ENCODE data around the gene CGNL1. TPM values are rescaled to one million over a fixed set of nuclear protein-coding genes. Genes with fewer than 3 reads are reported as not detected.

The CGNL1 gene
- total RNA-seq, 1 donor from 2014 or later = 4.0 TPM

GRCh38 chr15:57544848-57545480, 168.7 kb downstream of the CGNL1 start:
- DNase-seq (ENCODE audit: low read depth) = no peak

DNA sequence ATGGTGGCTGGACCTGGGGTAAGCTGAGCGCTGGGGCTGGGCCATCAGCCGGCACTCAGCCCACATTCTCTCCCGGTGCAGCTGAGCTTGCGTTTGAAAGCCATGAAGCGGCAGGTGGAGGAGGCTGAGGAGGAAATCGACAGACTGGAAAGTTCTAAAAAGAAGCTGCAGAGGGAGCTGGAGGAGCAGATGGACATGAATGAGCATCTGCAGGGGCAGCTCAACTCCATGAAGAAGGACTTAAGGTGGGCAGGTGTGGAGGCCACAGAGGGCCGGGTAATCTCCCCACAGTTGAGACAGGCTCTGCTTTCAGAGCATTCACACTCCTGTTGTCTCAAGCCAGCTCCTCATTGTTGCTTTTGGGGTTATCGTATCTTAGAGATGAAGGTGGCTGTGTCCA, 169.7 kb downstream of the CGNL1 start:
- DNase-seq (ENCODE audit: low read depth) = no peak

GRCh38 chr15:57547243-57547755, 171.0 kb downstream of the CGNL1 start:
- DNase-seq (ENCODE audit: low read depth) = no peak

DNA sequence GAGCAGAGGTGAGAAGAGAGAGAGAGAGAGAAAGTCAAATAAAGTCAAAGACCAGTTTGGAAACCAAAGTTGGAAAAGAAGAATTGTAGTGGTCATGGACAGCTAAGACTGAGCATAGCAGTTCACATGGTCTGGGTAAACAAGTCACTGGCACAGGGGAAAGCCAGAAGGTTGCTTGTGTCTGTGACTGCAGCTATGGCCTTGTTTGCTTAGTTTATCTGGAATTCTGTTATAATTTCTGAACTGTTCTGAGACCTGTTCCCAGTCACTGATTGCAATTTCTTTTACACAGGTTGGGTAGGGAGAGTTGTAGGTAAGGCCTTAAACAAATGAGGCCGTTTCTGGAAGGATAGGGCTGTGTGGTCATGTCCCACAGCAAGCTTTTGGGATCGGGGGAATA, 172.0 kb downstream of the CGNL1 start:
- no peak for DNase-seq (ENCODE audit: low read depth)

DNA sequence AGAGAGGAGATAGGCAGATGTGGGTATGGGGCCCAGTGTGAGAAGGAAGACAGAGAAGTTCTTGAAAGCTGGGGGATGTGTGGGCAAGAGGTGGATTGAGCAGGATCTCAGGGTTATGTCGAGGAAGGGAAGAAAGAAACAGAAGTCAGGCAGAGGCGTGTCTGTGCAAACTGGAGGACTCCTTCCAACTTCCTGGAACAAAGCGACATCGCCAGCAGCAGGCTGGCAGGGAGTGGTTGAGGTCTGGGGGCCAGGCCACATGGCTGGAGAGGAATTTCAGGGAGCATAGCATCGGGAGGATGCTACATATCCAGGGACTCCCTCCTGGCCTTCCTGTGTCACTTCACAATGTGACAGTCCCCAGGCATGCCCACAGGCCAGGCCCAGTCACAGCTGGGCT, 172.5 kb downstream of the CGNL1 start:
- DNase-seq (ENCODE audit: low read depth) = no peak

- peak; percentile 44 for DNase-seq (ENCODE audit: low read depth)
Measured at GRCh38 chr15:57549935-57550334, 173.6 kb downstream of the CGNL1 start.

DNA sequence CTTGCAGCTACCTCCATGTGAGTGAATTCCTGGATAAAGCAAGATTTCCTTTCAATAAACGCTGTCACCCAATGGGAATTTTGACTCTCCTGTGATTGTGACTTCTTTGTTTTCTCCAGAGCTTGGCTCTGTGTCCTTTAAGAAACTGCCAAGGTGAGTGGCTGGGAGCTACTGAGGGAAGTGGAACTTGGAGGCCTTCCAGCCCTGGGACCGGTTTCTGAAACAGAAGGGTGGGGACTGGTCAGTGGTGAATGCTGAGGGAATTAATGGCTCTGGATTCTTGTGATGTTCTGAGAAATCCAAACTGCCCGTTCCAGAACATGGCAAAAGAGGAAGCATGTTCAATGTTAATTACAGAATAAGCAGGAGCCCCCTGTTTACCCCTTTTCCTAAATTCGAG, 174.3 kb downstream of the CGNL1 start:
- no peak for DNase-seq (ENCODE audit: low read depth)

DNA sequence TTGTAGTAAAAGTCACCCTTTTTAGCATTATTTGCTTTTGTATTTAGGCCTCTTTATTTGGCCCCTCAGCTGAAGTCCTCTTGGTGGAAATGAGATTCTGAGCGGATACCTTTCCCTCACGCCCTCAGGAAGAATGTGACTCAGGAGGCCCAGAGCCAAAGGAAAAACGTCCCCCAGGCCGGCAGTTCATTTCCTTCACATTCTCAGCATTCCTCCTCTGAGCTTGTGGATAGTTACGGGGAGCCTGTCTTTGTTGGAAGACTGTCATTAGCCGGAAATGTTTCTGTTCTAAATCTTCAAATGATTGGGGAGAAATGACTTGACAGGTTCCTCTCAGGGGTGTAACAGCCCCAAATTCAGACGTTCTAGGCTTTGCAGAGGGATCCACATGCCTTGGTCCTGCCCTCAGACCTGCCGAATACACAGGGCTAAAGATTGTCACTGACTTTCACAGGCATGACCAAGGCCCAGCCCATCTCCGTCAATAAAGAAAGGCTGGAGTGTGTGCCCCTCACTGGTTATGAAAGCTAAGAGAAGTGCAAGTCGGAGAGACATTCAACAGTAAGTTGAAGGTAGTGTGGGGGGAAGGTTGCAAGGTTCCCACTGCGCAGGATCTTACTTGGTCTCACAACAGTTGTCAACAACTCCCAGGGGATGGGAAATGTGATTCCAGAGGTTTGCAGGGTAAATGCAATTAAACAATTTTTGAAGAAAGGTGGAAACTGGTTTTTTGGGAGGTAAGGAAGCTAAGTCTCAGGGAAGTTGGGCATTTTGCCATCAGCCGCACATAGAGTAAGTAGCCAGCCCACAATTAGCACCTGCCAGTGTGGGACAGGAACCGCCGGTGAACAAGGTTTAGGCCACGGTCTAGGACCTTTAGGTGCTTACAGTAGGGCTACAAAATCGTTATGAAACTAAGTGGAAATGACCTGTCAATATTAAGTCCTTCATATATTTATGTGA, 175.7 kb downstream of the CGNL1 start:
- peak; percentile 68 for DNase-seq (ENCODE audit: low read depth)

DNA sequence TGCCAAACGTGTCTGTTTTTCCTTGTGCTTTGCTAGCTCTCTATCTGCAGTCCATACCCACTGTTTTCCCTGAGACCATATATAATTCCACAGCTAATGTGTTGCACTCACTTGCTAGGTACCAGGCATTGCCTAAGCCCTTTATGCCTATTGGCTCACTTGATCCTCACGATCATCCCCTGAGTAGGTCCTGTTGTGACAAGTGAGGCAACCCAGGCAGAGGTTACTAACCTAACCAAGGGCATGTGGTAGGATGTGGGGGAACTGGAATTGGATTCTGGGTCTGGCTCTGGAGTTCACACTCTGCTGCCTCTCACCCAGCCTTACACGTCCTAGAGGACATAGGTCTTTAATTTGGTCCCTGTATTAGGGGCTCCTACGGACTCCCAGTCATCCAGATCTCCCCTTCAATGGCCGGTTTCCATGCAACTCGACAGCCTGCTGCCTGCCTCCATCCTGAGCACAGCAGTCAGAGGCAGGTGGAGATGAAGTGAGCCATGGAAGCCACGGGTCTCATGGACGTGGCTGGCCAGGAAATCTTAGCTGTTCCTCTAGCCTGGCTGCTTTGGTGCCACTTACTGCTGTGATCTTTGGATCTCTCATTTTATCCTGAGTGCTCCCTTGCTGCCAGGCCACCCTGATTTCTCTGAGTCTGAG, 176.5 kb downstream of the CGNL1 start:
- DNase-seq (ENCODE audit: low read depth) = no peak

DNA sequence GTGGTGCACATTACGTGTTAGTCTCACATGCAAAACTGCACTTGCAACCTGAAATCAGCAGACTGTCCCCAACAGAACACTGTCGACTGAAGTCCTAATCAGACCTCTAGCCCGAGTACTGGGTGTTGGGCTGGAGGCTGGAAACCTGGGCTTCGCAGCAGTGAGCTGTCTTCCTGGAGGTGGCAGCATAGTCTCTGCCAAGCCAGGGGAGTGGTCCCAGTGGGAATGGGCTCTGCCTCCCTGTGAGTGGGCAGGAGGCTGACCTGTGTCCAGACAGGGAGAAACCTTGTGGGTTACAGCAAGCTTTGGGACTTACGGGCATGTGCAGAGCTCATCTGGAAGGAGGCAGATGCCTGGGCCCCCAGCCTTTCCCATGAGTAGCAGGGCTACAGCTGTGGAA, 177.2 kb downstream of the CGNL1 start:
- no peak for DNase-seq (ENCODE audit: low read depth)

DNA sequence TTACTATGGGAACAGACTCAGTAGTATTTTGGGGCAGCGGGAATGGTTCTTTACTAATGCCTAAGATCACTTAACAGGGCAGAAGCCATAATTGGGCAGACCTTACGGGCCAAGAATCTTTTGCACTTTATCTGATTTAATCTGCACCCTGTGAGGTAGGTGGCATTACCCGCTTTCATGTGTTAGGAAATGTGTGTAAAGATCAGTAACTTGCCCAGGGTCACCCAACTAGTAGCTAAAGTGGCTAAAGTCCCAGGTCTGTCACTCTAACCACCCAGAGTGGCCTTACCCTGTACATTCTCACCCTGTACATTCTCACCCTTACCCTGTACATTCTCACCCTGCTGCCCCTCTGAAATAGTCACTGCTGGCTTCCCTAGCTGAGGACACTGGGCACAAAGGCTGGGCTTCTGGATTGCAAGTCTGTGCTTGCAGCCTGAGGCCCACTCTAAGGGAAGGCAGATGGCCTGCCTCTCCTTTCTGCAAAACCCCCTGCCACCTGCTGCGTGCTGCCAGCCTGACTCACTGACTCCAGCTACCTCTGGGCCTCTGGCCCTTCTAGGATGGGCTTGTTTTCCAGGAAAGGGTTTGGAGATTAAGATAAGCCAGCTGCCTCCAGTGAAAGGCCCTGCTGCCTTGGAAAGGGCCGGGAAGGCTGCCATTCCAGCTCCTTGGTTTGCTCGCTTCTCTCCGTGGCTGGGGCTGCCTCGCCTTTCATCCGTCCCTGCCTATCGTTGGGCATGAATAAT, 177.9 kb downstream of the CGNL1 start:
- peak; percentile 94 for DNase-seq (ENCODE audit: low read depth)

- DNase-seq (ENCODE audit: low read depth) = no peak
Measured at GRCh38 chr15:57554812-57555179, 178.5 kb downstream of the CGNL1 start.

DNA sequence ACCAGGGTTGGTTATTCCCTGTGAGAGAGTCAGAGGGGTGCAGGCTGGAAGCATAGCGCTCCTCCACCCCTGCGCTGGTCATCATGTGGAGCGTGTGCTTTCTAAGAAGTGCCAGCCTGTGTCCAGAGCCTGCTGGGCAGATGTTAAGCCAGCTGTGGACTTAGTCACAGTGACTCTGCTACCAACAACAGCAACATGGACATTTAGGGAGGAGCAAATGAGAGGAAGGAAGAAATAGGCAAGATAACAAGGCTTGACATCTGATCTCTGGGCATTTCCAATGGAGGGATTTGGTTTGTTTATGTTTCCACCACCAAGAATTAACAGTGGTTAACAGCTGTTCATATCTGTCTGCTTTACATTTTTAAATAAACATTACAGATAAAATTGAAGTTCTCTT, 179.0 kb downstream of the CGNL1 start:
- DNase-seq (ENCODE audit: low read depth) = peak; percentile 76

DNA sequence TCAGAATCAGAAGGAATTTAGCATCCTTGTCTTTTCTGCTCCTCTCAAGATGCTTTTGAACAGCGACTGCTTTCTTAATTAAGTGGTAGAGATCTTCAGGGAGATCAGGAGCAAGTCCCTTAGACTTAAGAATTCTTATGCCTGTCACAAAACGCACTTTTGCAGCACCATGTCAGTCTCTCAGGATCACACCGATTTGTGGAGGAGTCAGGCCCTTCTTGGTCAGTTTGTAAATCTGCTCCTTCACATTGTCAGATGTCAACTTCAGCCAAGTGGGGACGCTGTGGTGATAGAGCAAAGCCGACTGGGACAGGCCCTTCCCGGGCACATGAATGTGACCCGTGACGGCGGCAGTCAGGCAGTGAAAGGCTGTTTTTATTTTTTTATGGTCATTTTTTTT, 179.7 kb downstream of the CGNL1 start:
- DNase-seq (ENCODE audit: low read depth) = no peak

GRCh38 chr15:57557267-57557666, 181.0 kb downstream of the CGNL1 start:
- DNase-seq (ENCODE audit: low read depth) = no peak

DNA sequence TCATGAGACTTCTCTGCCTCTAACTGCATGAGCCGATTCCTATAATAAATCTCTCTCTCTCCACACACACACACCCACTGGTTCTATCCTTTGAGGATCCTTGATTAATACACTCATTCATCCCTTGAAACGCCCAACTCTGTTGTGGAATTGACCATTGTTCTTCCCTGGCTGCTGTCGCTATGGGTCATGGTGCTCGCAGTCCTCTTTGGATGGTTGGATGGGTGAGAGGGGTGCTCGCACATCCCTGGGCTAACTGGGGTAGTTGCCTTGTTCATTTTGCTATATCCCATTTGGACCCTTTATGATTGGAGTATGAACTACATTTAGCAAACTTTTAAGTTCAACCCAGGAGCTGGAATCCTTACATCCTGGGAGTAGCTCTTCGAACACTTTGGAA, 181.5 kb downstream of the CGNL1 start:
- DNase-seq (ENCODE audit: low read depth) = no peak

DNA sequence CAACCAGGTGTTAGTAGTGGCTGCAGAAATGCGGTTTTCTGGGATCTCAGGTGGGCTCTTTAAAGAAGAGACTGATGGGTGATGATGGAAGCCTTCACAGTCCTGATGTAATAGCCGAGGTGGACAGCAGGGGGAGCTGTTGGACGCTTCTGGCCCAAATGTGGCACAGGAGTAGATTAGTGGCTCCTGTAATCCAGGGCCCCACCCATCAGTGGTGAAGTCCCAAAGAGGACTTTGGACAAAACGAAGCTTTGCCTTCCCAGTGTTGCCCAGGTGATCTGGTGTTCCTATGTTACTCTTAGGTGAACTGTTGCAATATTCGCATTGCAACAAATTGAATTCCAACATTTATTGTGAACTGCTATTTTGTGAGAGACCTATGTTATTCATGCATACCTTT, 183.6 kb downstream of the CGNL1 start:
- peak; percentile 61 for DNase-seq (ENCODE audit: low read depth)

DNA sequence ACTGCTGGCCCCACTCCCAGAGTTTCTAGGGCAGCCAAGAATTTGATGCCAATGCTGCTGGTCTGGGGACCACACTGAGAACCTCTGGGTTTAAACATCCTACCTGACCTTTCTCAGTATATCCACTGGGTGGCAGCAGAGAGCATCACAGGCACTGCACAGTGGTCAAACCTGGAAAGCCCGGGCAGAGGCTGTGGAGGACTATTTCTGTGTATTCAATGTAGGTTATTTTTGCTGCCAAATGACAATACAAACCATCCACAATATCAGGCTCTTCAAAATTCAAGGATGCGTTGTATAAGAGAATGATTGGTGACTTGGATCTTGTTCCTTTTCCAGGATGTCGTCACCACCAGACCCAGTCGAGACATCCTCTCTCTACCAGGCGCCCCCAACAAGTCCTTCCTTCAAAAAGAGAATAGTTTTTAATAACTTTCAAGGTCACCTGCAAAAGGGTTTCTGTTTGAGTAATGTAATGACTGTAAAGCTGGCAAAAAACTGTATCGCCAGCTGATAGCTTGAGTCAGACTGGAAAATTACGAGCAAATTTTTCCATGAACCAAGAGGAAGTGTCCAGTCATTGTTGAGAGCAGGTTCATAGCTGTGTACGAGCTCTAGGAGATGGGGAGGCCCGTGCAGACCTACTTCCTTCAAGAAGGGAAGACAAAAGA, 184.9 kb downstream of the CGNL1 start:
- DNase-seq (ENCODE audit: low read depth) = peak; percentile 84

- no peak for DNase-seq (ENCODE audit: low read depth)
Measured at GRCh38 chr15:57562196-57562769, 186.0 kb downstream of the CGNL1 start.

DNA sequence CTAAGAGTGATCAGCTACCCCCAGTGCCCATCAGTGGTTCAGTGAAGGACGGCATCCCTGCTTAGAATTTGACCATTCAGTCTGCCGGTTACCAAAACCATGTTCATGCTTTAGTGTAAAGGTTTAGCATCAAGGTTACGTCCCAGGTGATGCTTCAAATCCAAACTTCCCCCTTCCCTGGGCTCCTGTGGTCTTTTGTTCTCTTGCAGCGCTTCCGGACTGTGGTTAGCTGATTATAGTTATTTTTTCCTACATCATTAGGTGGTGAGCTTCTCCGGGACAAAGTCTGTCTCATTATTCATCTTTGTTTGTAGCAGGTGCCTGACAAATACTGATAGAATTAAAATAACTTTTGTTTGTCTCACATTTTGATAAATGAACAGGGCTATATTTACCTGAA, 187.1 kb downstream of the CGNL1 start:
- no peak for DNase-seq (ENCODE audit: low read depth)

Measured in myocyte (in vitro differentiated cells).